HCT116 (cell line): Measurements from ENCODE around the gene CCR5AS.

Experiments
- ATAC-seq: fragments of 200-7000 bp; cut with Tn5 transposase; 2 replicates; pipeline ENCODE4 v1.9.1; 2020; ENCODE audit warnings: mild to moderate bottlenecking, moderate library complexity
- BruUV-seq: library from RNA; stranded (reverse); fragments of 400-500 nt; replicated peaks from 2 replicates; lab custom pipeline; 2021; lab: Mats Ljungman, UMichigan
- CTCF ChIA-PET: fragments of 300-600 bp; sonication (Branson Sonifier 250); formaldehyde crosslinking; loops from one replicate; lab custom pipeline; 2021; ENCODE audit warnings: antibody characterized with exemption; lab: Charles Lee
- POLR2A ChIA-PET: fragments of 300-600, 350-600 bp; sonication (Branson Sonifier 250); formaldehyde crosslinking; loops from one replicate; lab custom pipeline; 2021; ENCODE audit warnings: antibody characterized with exemption; lab: Charles Lee
- RAD21 ChIA-PET, 2 experiments: fragments of 300-600 bp; sonication (Branson Sonifier 250); formaldehyde crosslinking; loops; one replicate each; lab custom pipeline; 2023; ENCODE audit warnings: low total read pairs in 2 of 2; ENCODE audit not compliant: uncharacterized antibody in 2 of 2, unreplicated experiment in 2 of 2, low non-redundant PET in 1 of 2; lab: Charles Lee
- DNase-seq: peaks from one replicate; pipeline ENCODE4 v3.0.0-alpha.2; 2010; ENCODE audit warnings: low read depth, low spot score
- H2AFZ ChIP-seq: fragments of 200-600 bp; shearing (Covaris generic), sonication (generic); 2 replicates; pipeline ENCODE4 v1.6.1; 2017; ENCODE audit warnings: low read depth, mixed run types, mixed read lengths, antibody characterized with exemption, low read length; ENCODE audit not compliant: poor library complexity, severe bottlenecking
- H3K27ac ChIP-seq: 2 replicates; pipeline ENCODE4 v1.5.1; 2012; ENCODE audit warnings: low read depth, low read length
- H3K27me3 ChIP-seq: fragments of 200-600 bp; sonication (generic); 2 replicates; pipeline ENCODE4 v1.6.1; 2016; ENCODE audit warnings: mixed run types, low read length, mixed read lengths; ENCODE audit not compliant: insufficient read depth
- H3K36me3 ChIP-seq, 2 experiments: fragments of 200-500 bp in 1 of 2; fragments of 200-600 bp in 1 of 2; sonication (Bioruptor generic) in 1 of 2; sonication (generic) in 1 of 2; 2 replicates each; pipeline versions ENCODE4 v1.5.1 to v1.6.1; 2014 to 2016; ENCODE audit warnings: low read length in 2 of 2, inconsistent platforms in 1 of 2, mixed read lengths in 1 of 2, mixed run types in 1 of 2; ENCODE audit not compliant: insufficient read depth in 2 of 2, control insufficient read depth in 1 of 2
- H3K4me1 ChIP-seq, 2 experiments: fragments of 200-600 bp in 1 of 2; sonication (generic) in 1 of 2; 2 replicates each; pipeline versions ENCODE4 v1.5.1 to v1.6.1; 2012 to 2017; ENCODE audit warnings: low read length in 2 of 2, inconsistent platforms in 1 of 2, mild to moderate bottlenecking in 1 of 2, mixed read lengths in 1 of 2, mixed run types in 1 of 2, moderate library complexity in 1 of 2; ENCODE audit not compliant: insufficient read depth in 2 of 2, control insufficient read depth in 1 of 2
- H3K4me2 ChIP-seq: fragments of 200-600 bp; sonication (generic); 2 replicates; pipeline ENCODE4 v1.6.1; 2017; ENCODE audit warnings: mixed run types, low read length, mixed read lengths
- H3K4me3 ChIP-seq, 2 experiments: fragments of 200-600 bp in 1 of 2; sonication (generic) in 1 of 2; replicated peaks in 1 of 2; 2 replicates each; pipeline ENCODE4 v1.5.1; 2011 to 2016; ENCODE audit warnings: low read length in 2 of 2, control low read depth in 1 of 2, low read depth in 1 of 2, mild to moderate bottlenecking in 1 of 2, mixed read lengths in 1 of 2, mixed run types in 1 of 2
- H3K79me2 ChIP-seq: fragments of 200-600 bp; sonication (generic); 2 replicates; pipeline ENCODE4 v1.6.1; 2017; ENCODE audit warnings: mild to moderate bottlenecking, mixed run types, low read length, moderate library complexity, mixed read lengths; ENCODE audit not compliant: insufficient read depth
- H3K9ac ChIP-seq: fragments of 200-600 bp; sonication (generic); 2 replicates; pipeline ENCODE4 v1.6.1; 2016; ENCODE audit warnings: low read length, mixed read lengths
- H3K9me2 ChIP-seq: fragments of 200-600 bp; sonication (generic), shearing (Covaris generic); 2 replicates; pipeline ENCODE4 v1.6.1; 2017; ENCODE audit warnings: mixed run types, mild to moderate bottlenecking, moderate library complexity; ENCODE audit not compliant: insufficient read depth
- H3K9me3 ChIP-seq, 2 experiments: fragments of 200-500 bp in 1 of 2; fragments of 200-600 bp in 1 of 2; sonication (Bioruptor generic) in 1 of 2; sonication (generic) in 1 of 2; 2 replicates each; pipeline ENCODE4 v1.6.1; 2014 to 2017; ENCODE audit warnings: low read length in 2 of 2, mixed read lengths in 2 of 2, inconsistent platforms in 1 of 2, low read depth in 1 of 2, mild to moderate bottlenecking in 1 of 2, mixed run types in 1 of 2, moderate library complexity in 1 of 2; ENCODE audit not compliant: control insufficient read depth in 1 of 2, insufficient read depth in 1 of 2
- H4K20me1 ChIP-seq: fragments of 200-600 bp; sonication (generic), shearing (Covaris generic); 2 replicates; pipeline ENCODE4 v1.6.1; 2017; ENCODE audit warnings: mixed run types, mild to moderate bottlenecking, moderate library complexity; ENCODE audit not compliant: insufficient read depth
- CBX3 ChIP-seq: IDR thresholded peaks from 2 replicates; pipeline ENCODE4 v1.6.1; 2012; ENCODE audit warnings: low read depth
- RAD21 ChIP-seq: IDR thresholded peaks from 2 replicates; pipeline ENCODE4 v1.6.1; 2012; ENCODE audit warnings: low read depth, mild to moderate bottlenecking
- ZBTB33 ChIP-seq: IDR thresholded peaks from 2 replicates; pipeline ENCODE4 v1.6.1; 2011; ENCODE audit warnings: mild to moderate bottlenecking, low read length, moderate library complexity; ENCODE audit not compliant: insufficient replicate concordance; ENCODE audit errors: extremely low read depth
- intact Hi-C: fragments of 100-400 bp; cut with micrococcal nuclease; formaldehyde crosslinking; loops from 2 replicates; pipeline ENCODE4 v1.10.0; 2022
- TF ChIP-seq, protein P1 (sequence below): IDR thresholded peaks from 2 replicates; pipeline ENCODE4 v1.6.1; 2012

Gene CCR5AS

GRCh38 chr3:46374755-46375154, 32.1 kb downstream of the CCR5AS start:
- BruUV-seq = no TSS peak
- ATAC-seq = no peak

More at GRCh38 chr3:46374755-46375154, 32.1 kb downstream of the CCR5AS start:
- H3K79me2 ChIP-seq = no peaks in the 10 kb centered on the region
- H3K4me2 ChIP-seq = no peak overlapping the region
- ChIA-PET RAD21 (no interaction called here), POLR2A (no interaction called here), CTCF (no interaction called here)
- H3K9me2 ChIP-seq = no peaks in the 10 kb centered on the region
- no peaks in the 10 kb centered on the region for H4K20me1 ChIP-seq
- H3K4me1 ChIP-seq = peaks cover 0 to 3% of the 10 kb centered on the region in 2 experiments; a peak in 1 of 4 replicates
- no peaks in the 10 kb centered on the region for H3K9me3 ChIP-seq
- no peak overlapping the region for H3K27ac ChIP-seq
- DNase-seq = no peak
- H3K36me3 ChIP-seq = no peaks in the 10 kb centered on the region
- no peak overlapping the region for H3K9ac ChIP-seq
- intact Hi-C loops = loop anchor here (5.0 to 10.0 kb wide), 2 partner anchors 297 to 610 kb away; no protein-coding TSS in a partner anchor
- no peak overlapping the region for H3K4me3 ChIP-seq
- peaks cover 55% of the 10 kb centered on the region for H3K27me3 ChIP-seq
- TF ChIP-seq CBX3 (no peak), RAD21 (no peak), ZBTB33 (no peak)
- TF ChIP-seq, protein P1, sequence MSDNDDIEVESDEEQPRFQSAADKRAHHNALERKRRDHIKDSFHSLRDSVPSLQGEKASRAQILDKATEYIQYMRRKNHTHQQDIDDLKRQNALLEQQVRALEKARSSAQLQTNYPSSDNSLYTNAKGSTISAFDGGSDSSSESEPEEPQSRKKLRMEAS = no peak
- no peak overlapping the region for H2AFZ ChIP-seq
